DMS79 treated with DMSO at 0.1 percent for 48 hours (cell line): Measurements from ENCODE around the gene GNAT3.

ENCODE experiments used
- DNase-seq: peaks from one replicate; lab custom pipeline; 2025; lab: John Stamatoyannopoulos, UW

Gene GNAT3

DNA sequence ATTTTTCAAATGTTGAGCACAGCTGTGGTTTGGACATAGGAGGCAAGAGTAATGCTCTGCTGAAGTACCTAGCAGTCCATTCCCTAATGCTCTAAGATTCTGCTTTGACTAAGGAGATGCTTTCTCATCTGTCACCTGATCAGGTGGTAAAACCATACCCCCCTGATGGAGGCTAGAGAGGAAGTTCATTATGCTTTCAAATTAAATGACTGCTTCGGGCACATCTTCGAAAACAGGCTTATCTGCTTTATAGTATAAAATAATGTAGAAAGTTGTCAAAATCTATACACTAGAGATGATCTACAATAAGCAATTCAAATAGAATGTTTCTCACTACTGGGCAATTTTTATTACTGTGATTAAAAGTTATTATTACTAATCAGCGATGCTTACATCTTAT is at the start of gene GNAT3:
Gene GNAT3, minus strand, starts transcription at position 101 of the 400 bp plus-strand sequence. CDS start 138 bp downstream, outside the sequence.
- no peak for DNase-seq

DNA sequence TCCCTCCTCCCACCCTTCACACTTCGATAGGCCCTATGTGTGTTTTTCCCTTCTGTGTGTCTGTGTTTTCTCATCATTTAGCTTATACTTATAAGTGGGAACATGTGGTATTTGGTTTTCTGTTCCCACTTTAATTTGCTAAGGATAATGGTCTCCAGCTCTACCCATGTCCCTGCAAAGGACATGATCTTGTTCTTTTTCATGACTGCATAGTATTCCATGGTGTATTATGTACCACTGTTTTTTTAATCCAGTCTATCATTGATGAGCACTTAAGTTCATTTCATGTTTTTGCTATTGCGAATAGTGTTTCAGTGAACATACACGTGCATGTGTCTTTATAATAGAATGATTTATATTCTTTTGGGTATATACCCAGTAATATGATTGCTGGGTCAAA is 46.3 kb upstream of the GNAT3 start:
- DNase-seq: no peak

DNA sequence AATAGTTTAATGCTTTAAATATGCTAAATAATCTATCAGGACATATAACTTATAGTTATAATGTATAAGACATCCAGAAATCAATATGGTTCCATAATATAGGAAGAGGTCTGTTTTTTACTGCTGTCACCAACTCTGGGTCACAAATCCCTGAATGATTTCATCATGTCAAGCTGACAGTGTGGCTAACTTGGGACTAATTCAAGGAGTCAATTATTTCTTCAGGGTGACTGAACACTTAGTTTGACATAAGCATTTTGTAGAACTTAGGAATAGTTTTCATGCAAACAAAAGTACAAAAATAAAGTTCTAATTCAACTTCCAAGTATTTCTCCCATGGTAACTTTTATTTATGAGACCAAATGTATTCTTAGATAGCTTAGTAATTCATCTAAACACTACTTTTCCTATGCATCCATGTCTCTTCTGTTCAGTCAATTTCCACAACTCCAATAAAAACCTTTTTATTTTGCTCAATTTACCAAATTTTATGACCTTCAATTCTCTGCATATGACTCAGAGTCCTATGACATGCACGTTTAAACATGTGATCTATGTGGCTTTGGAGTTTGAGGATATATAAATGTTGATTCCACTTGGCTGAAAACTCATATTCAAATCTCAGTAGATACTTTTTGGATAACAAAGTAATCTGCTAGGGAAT is 40.3 kb upstream of the GNAT3 start:
- DNase-seq: no peak

DNA sequence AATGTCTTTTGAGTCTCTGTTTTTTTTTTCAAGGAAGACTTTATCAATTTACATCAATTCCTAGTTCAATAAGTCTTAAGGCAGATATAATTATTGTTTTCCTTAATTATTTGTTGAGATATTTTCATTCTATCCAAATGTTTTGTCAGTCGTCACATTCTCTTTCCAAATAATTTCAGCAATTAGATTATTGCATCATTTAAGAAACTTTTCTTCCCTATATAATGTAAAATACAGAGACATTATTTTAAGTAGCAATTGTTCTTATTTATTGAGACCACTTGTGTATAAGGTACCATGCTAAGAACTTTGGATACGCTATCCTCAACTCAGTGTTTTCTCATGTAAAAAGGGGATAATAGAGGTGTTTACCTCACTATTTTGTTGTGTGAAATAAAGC is 38.1 kb upstream of the GNAT3 start:
- no peak for DNase-seq

DNA sequence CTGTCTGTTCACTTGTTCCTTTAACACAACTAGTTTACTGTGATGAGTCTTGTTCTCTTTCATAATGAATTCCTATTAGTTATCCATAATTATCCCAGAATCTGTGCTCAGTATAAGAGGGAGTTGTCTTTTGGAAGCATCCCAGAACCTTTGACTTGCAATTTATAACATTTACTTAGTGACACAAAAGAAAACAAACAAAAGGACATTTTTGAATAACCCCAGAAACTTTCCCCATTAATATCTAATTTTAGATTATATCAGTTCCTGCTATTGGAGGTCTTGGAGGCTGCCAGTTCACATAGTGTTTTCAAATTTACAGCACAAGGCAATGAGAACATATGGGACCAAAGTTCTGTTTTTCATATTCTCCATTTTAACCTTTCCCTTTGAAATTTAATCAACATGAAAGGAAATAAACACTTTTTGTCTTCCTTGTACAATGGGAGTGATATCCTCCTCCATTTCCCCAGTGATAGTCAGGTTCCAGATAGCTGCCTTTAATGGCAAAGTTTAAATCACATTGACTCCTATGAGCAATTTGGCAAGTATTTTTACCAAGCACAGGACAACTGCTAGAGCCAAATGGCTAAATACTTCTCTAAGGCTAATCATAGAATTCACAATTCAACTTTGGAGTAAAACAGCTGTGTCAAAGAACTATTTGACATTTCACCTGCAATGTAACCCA is 37.1 kb upstream of the GNAT3 start:
- DNase-seq: no peak

DNA sequence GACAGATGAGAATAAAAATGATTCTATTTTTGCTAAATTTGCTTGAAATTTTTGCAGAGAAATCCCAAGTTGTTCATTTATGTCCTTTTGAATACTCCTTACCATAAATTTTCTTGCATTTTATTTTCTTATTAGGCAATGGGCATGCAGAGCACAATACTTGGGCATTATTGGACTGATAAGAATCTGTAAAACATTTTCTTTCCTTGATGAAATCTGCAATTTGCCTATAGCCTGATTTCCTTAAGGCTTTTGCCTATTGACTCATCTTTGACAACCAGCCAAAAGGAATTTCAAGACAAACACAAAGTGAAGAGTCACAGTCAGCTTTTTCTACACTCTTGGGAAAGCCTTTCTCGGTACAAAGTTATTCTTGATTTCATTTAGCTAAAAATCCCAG is 30.5 kb upstream of the GNAT3 start:
- no peak for DNase-seq

DNA sequence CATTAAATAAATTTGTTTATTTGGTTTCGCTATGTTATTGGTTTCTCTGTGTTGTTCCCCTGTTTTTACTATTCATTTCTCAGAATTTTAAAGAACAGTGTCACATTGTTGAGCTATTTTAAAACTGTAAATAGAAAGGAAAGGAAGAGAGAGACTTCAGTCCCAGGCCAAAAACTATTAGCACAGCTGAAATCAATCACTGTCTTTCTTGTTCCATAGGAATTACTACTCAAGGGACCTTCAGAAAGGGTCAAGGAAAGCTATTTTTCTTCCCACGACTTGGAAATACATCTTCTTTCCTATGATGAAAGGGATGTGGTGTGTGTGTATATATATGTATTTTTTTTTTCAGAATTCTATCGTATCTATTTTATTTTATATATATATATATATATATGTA is 29.0 kb upstream of the GNAT3 start:
- no peak for DNase-seq

DNA sequence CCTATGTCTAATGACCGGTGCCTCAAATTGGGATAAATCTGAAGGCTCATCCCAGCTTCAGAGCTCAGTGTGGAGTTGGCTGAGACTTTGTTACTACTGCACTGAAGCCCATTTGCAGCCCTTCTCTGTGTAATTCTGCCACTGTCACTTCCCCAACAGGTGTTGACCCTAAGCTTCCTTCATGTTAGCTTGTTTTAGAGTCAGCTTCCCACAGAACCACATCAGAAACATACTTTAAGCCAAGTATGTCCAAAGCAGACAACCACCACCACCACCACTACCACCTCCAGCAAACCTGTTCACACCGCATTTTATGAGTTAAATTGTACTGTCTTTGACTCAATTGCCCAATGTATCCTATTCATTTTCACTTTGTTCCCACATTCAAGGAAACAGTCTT is 25.2 kb upstream of the GNAT3 start:
- DNase-seq: no peak

DNA sequence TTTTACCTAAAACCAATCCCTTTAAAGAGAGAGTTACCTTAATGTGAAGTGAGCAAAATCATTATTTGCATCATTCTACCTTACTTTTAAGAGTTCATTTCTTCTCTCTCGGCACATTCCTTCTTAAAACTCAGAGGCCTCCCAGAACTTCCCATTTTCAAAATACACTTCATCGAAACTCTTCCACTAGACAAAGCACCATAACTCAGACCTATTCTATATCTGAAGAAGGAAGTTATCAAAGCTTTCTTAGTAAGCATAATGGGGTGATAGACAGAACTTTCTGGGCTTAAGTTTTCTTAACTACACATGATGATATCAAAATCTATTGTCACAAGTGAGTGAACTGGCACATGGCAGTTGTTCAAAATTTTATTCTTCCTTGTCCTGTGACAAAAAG is 24.6 kb upstream of the GNAT3 start:
- no peak for DNase-seq

DNA sequence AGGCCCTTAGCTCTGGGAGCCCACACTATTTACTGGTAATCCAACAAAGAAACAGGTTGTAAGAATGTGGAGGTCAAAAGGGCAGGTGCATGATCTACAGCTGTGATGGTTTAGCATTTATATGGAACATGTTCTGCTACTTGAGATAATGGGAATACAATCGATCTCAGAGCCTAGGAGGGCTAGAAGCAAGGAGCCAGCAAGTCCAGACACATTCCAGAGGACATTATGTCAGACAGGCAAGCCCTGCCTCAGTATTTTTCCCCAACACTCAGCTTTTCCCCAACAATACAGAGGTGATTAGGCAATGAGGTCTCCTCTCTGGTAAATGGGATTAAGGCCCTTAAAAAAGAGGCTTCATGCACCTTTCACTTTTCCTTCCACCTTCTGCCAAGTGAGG is 21.4 kb upstream of the GNAT3 start:
- no peak for DNase-seq

DNA sequence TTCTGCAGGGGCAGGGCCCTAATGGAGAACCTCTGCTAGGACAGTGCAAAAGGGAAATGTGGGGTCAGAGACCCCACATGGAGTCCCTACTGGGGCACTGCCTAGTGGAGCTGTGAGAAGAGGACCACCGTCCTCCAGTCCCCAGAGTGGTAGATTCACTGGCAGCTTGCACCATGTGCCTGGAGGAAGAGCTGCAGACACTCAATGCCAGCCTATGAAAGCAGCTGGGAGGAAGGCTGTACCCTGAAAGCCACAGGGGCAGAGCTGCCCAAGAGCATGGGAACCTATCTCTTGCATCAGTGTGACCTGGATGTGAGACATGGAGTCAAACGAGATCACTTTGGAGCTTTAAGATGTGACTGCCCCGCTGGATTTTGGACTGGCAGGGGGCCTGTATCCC is 20.3 kb upstream of the GNAT3 start:
- no peak for DNase-seq

DNA sequence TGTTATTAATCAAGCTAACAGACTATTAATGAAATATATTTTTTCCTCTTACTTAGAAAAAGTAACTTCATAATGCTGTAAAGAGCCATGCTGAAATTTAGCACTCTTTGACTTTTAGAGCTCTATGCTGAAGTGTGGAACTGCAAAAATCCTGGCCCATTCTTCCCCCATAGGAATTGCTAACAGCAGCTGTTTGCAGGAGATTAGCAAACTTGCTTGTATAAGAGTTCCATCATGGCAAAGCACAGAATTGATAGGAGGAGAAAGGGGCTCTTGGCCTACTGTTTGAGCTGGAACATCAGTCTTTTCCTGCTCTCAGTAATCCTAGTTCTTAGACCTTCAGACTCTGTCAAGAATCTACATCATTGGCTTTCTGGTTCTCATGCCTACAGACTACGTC is 18.3 kb upstream of the GNAT3 start:
- no peak for DNase-seq

DNA sequence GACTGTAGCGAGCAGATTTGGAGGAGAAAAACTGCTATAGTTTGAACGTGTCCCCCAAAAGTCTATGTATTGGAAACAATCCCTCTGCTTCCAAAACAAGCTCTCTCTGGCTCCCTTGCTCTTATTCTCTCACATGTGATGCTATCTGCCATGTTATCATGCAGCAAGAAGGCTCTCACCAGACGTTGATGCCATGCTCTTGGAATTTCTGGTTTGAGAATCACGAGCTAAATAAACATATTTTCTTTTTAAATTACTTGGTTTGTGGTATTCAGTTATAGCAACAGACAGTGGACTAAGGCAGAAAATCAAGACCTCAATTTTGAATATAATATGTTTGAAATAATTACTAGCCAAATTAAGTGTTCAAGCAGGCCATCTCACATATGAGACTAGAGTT is 17.5 kb upstream of the GNAT3 start:
- no peak for DNase-seq

DNA sequence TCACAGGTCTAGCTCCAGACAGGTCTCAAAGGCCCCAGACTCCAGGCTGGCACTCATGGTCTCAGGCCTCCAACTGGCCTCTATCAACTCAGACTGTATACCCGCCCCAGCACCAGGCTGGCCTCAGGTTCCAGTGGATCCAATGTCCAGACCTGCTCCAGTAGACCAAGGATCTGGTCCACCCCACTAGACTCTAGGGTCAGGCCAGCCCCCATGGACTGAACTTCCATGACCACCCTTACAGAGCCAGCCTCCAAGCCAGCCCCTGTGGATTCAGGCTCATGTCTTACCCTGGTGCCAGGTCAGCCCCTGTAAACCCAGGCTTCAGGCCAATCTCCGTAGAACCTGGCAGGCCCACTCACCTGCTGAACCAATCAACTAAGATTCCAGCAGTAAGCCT is 16.8 kb upstream of the GNAT3 start:
- DNase-seq: no peak

DNA sequence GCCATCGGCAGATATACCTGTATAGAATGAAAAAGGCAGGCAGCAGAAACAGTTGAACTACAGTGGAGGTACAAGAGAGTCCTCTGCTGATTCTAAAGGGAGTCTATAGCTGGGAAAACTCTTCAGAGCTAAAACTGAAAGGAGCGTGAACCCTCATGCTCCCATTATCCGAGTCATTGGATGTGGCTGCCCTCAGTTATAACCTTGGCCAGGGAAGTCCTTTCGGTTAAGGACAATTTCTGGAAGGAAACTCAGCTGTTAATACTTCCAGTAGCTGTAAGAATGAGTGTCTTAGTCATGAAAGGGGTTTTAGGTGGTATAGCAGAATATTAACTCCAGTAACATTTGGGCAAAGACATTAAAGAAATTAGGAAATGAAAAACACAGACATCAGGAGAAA is 14.6 kb upstream of the GNAT3 start:
- DNase-seq: no peak

DNA sequence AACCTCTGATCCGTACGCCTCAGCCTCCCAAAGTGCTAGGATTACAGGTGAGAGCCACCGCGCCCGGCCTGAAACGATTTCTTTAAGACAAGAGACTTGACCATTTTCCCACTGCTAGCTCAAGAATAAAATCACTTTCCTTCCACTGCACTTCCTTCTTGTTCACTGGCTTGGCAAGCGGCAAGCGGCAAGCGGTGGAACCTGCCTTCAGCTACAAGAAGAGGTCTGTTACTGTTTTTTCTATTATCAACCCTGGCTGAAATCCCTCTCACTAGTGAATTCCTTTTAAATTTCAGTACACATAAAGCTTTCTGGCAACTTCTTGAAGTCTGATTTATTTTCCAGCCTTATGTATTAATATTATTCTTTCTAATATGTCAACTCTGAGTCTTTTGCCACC is 12.8 kb upstream of the GNAT3 start:
- no peak for DNase-seq

DNA sequence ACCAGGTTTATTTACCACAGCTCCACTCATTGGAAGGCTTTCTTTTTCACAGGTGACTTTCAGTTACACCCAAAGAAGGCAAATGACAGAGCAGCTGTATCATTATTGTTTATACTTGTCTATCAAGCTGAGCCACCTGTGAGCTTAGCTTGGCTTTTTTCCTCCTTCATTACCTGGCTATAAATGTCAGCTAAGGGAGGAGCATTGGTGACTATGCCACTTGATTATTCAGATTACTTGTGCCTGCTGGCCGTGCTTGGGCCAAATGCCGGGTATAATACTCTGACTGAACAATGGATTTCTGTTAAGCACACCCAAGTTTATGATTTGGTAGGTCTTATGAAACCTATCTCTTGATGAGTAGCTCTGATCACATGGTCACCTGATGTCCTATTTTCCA is 9.9 kb upstream of the GNAT3 start:
- no peak for DNase-seq

DNA sequence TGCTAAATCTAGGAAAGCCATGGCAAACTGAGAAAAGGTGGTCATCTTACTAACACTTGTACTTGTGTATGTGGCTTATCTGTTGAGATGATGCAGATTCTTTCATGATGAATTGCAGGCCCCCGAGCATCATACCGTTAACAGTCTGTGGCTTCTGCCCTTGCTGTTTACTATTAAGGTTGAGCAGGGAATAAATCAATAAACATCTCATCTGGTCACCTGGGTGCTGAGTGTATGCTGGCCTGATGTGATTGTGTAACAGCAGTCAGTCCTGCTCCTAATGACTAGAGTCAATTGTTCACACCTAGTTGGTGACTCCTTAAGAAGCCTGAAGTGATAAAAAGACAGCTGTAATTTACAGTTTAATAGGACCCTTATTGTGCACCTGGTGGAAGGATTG is 8.3 kb upstream of the GNAT3 start:
- DNase-seq: no peak

DNA sequence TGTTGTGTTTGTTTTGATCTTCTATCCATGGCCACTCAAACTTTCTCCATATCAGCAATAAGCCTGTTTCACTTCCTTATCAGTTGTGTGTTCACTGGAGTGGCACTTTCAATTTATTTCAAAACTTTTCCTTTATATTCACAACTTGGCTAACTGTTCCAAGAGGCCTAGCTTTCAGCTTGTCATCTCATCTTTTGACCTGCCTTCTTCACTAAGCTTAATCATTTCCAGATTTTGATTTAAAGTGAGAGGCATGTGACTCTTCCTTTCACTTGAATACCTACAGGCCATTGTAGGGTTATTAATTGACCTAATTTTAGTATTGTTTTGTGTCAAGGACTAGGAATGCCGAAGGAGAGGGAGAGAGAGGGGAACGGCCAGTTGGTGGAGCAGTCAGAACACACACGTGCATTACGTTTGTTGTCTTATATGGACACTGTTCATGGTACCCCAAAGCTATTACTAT is 5.5 kb upstream of the GNAT3 start:
- no peak for DNase-seq

DNA sequence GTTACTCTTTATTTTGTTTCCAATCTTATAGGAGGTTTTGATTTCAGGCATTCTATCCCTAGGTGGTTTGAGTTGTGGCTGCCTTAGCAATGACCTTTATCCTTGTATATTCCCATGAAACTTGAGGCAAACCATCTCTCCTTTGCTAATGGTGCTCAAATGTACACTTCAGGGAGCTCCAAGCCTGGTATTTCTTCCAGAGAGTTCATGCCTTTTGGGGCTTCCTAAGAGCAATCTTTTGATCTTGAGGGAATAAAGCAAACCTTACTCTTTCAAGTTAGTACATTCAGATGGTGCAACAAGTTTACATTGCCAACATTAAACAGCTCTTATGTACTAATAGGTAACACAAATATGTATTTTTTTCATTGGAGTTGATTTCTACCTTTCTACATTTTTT is 3.4 kb upstream of the GNAT3 start:
- DNase-seq: no peak

DNA sequence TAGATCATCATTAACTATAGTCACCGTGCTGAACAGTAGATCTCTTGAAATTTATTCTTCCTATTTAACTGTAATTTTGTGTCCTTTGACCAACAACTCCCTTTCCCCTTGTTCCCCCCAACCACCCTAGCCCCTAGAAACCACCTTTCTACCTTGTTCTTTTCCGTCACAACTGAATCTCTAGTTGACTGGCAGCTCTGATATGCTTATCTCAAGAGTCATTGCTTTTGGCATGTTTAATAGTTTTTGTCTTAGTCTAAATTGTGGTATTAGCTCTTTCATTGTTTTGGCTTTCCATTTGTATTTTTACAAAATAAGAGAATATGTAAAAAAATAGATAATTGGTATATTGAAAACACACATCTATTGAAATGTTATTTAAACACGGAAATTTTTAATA is 1.8 kb downstream of the GNAT3 start:
- no peak for DNase-seq

DNA sequence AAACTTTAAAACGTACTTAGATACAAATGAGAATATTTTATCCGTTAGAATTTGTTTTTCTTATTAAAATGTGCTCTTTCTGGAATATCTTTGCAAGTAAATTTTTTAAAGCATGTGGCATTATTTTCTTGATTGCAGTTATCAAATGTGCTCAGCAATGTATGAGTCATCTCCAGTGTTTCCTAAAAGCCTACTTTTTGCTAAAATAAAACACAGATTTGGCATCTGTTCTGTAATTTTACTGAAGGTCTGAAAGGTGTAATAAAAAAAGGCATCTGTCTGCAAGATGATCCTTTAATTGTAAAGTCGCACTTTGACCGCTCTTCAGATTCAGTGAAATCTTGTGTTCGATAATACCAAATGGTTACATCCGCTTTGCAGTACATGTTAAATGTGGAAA is 3.4 kb downstream of the GNAT3 start:
- DNase-seq: no peak

DNA sequence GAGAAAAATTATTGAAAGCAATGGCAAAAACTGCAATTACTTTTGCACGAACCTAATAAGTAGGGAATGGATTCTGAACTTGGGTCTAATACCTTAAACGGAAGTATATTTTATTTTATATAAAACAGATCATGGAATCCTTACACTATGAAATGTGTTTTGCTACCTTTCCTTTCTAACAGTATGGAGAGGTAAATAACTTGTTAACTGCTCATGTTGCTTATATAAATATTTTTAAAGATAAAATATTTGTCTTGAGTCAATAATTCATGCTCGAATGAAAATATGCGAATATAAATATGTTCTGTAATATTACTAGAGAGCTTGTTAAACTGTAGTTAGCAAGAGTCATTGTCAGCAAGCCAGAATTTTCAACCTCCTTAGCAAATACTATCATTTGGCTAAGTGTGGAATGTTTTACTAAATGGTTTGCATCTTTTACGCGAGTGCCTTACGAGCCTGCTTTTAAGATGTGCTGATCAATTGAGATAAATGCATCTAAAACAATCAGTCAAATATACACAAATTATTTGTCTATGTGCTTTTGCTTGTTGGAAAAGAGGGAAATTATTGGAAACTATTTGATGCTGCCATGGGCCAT is 5.9 kb downstream of the GNAT3 start:
- DNase-seq: no peak

DNA sequence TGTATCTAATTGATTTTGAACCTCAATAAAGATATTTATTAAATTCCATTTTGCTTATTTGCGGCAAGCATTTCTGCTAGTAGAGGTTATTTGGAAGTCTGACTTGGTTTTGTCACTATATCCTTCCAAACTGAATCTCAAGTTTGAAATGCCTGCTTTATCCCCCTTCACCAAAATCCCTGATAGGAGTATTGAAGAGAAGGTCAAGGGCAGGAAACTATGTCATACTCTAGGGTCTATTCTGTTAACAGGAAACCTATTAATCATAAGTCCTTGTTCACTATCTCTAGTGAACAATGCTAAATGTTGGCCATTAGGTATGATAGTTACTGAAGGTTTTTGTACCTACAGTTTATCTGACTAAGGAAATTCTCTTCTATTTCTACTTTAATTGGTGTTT is 11.5 kb downstream of the GNAT3 start:
- no peak for DNase-seq
